CD4-positive, alpha-beta T cell treated with Interleukin-17A for 4 hours (primary cell): Measurements from ENCODE around the gene KLK6.

Experiments used
- DNase-seq: peaks from one replicate; pipeline ENCODE4 v3.0.0-alpha.2; 2020; ENCODE audit warnings: mixed read lengths

Gene KLK6

GRCh38 chr19:50969413-50969760, at the start of gene KLK6:
KLK6 (minus strand) TSS chr19:50969591; CDS start chr19:50968104, 1,487 bp downstream.
- no peak for DNase-seq

- no peak for DNase-seq
Measured at GRCh38 chr19:51018745-51019543, 49.6 kb upstream of the KLK6 start.

GRCh38 chr19:51016798-51017683, 47.6 kb upstream of the KLK6 start:
- DNase-seq = no peak

- no peak for DNase-seq
Measured at GRCh38 chr19:51015691-51016267, 46.4 kb upstream of the KLK6 start.

- no peak for DNase-seq
Measured at GRCh38 chr19:51014242-51014641, 44.9 kb upstream of the KLK6 start.

GRCh38 chr19:51012661-51013190, 43.3 kb upstream of the KLK6 start:
- DNase-seq = no peak

GRCh38 chr19:51010066-51010795, 40.8 kb upstream of the KLK6 start:
- no peak for DNase-seq

GRCh38 chr19:51009061-51009891, 39.9 kb upstream of the KLK6 start:
- DNase-seq = no peak

- no peak for DNase-seq
Measured at GRCh38 chr19:51007488-51007887, 38.1 kb upstream of the KLK6 start.

- DNase-seq = no peak
Measured at GRCh38 chr19:51006406-51006805, 37.0 kb upstream of the KLK6 start.

- DNase-seq = no peak
Measured at GRCh38 chr19:51005248-51005647, 35.9 kb upstream of the KLK6 start.

- DNase-seq = no peak
Measured at GRCh38 chr19:51003316-51003715, 33.9 kb upstream of the KLK6 start.

GRCh38 chr19:51002542-51003311, 33.3 kb upstream of the KLK6 start:
- DNase-seq = no peak

GRCh38 chr19:51002089-51002532, 32.7 kb upstream of the KLK6 start:
- no peak for DNase-seq

- no peak for DNase-seq
Measured at GRCh38 chr19:51001515-51001914, 32.1 kb upstream of the KLK6 start, which contains the start of gene KLK8. KLK8 (minus strand) TSS chr19:51001604; CDS start chr19:51001167, 437 bp downstream.

GRCh38 chr19:51000981-51001380, 31.6 kb upstream of the KLK6 start:
- DNase-seq = no peak

GRCh38 chr19:51000426-51000825, 31.0 kb upstream of the KLK6 start:
- no peak for DNase-seq

GRCh38 chr19:50998686-50999085, 29.3 kb upstream of the KLK6 start:
- no peak for DNase-seq

- DNase-seq = no peak
Measured at GRCh38 chr19:50998061-50998460, 28.7 kb upstream of the KLK6 start.

GRCh38 chr19:50994129-50994528, 24.7 kb upstream of the KLK6 start:
- DNase-seq = no peak

GRCh38 chr19:50992666-50993035, 23.3 kb upstream of the KLK6 start:
- no peak for DNase-seq
